CD4-positive, alpha-beta memory T cell (primary cell): ENCODE data around the gene SMC1B. TPM values are rescaled to one million over a fixed set of nuclear protein-coding genes. Genes with fewer than 3 reads are reported as not detected.
"Not testable (repeated sequence)": the region's sequence is repeated elsewhere in the genome, so short reads cannot be mapped to it uniquely, and the experiment has no call there.

ENCODE experiments used
- CTCF ChIA-PET: fragments of 350-600 bp; sonication (Branson Sonifier 250); formaldehyde crosslinking; loops from one replicate; lab custom pipeline; 2021; ENCODE audit warnings: inconsistent platforms; ENCODE audit not compliant: partially characterized antibody; lab: Charles Lee
- POLR2A ChIA-PET: fragments of 350-600 bp; sonication (Branson Sonifier 250); formaldehyde crosslinking; loops from one replicate; lab custom pipeline; 2021; ENCODE audit not compliant: partially characterized antibody; lab: Charles Lee
- DNase-seq, 5 donors: peaks; one replicate each; pipeline versions ENCODE4 v3.0.0 to v3.0.0-alpha.2; 2020 to 2022; ENCODE audit warnings: mixed read lengths in 1 of 5
- H3K27ac ChIP-seq: one replicate; pipeline ENCODE4 v1.7.0; 2013; ENCODE audit warnings: low read depth, low read length
- H3K27me3 ChIP-seq: 2 replicates; pipeline ENCODE4 v1.7.0; 2013; ENCODE audit warnings: mild to moderate bottlenecking, low read length, moderate library complexity; ENCODE audit not compliant: insufficient read depth
- H3K36me3 ChIP-seq: 2 replicates; pipeline ENCODE4 v1.7.0; 2013; ENCODE audit warnings: mild to moderate bottlenecking, low read length, moderate library complexity; ENCODE audit not compliant: insufficient read depth
- H3K4me1 ChIP-seq: 2 replicates; pipeline ENCODE4 v1.7.0; 2013; ENCODE audit warnings: mild to moderate bottlenecking, low read length, moderate library complexity; ENCODE audit not compliant: insufficient read depth
- H3K4me3 ChIP-seq, 2 donors: one replicate each; pipeline ENCODE4 v1.7.0; 2013; ENCODE audit warnings: low read length in 2 of 2, mild to moderate bottlenecking in 1 of 2
- H3K9me3 ChIP-seq, 2 donors: one replicate each; pipeline ENCODE4 v1.7.0; 2013; ENCODE audit warnings: low read length in 2 of 2, control low read depth in 1 of 2; ENCODE audit not compliant: control insufficient read depth in 1 of 2
- H3K27ac Mint-ChIP-seq, 7 donors: one replicate each; pipeline ENCODE4 v1.8.0; 2020 to 2021; ENCODE audit warnings: mixed read lengths in 7 of 7, mild to moderate bottlenecking in 6 of 7, inconsistent platforms in 3 of 7, moderate library complexity in 3 of 7
- H3K27me3 Mint-ChIP-seq, 2 donors: one replicate each; pipeline ENCODE4 v1.8.0; 2020 to 2021; ENCODE audit warnings: mixed read lengths in 2 of 2
- H3K36me3 Mint-ChIP-seq, 2 donors: one replicate each; pipeline ENCODE4 v1.8.0; 2020 to 2021; ENCODE audit warnings: mixed read lengths in 2 of 2, inconsistent platforms in 1 of 2, mild to moderate bottlenecking in 1 of 2
- H3K4me1 Mint-ChIP-seq, 4 donors: one replicate each; pipeline ENCODE4 v1.8.0; 2020 to 2021; ENCODE audit warnings: mixed read lengths in 4 of 4, mild to moderate bottlenecking in 1 of 4
- H3K4me3 Mint-ChIP-seq, 8 donors: one replicate each; pipeline ENCODE4 v1.8.0; 2020 to 2021; ENCODE audit warnings: mixed read lengths in 8 of 8, mild to moderate bottlenecking in 7 of 8, moderate library complexity in 6 of 8, inconsistent platforms in 3 of 8
- H3K9me3 Mint-ChIP-seq, 8 donors: one replicate each; pipeline ENCODE4 v1.8.0; 2020 to 2021; ENCODE audit warnings: mixed read lengths in 8 of 8, mild to moderate bottlenecking in 5 of 8, inconsistent platforms in 3 of 8, moderate library complexity in 1 of 8
- intact Hi-C: fragments of 100-400 bp; cut with micrococcal nuclease; formaldehyde crosslinking; loops from one replicate; pipeline ENCODE4 v1.15.1; 2023
- polyA plus RNA-seq, 2 donors: library from polyadenylated mRNA; unstranded; fragments of 300-500 nt; fragmentation: Illumina TruSeq; gene quantifications; one replicate each; pipeline ENCODE4 v1.2.3, GENCODE V29; 2021
- total RNA-seq, 2 experiments: library from RNA; stranded (reverse); gene quantifications; one replicate each; pipeline ENCODE4 v1.2.3, GENCODE V29; 2021

Gene SMC1B
- total and polyA plus RNA-seq, 4 experiments from 2014 or later, result 0.08 TPM; not detected in 3

GRCh38 chr22:45442116-45442515, 28.7 kb upstream of the SMC1B start:
- Mint-ChIP-seq H3K4me3 (peak overlapping the region in 1 of 8 donors; percentile 10), H3K9me3 (peaks cover 0 to 2% (median 0%) of the 10 kb centered on the region in 8 donors), H3K36me3 (no peaks in the 10 kb centered on the region), H3K4me1 (peaks cover 6 to 15% (median 11%) of the 10 kb centered on the region in 4 donors), H3K27me3 (peaks cover 0 to 3% of the 10 kb centered on the region in 2 donors), H3K27ac (no peak overlapping the region)
- CTCF ChIA-PET, result interaction anchor here (1.2 kb wide), 1 partner anchor 10 kb away, joined by 3 read pairs; no protein-coding TSS in a partner anchor
- Histone ChIP-seq H3K4me1 (no peaks in the 10 kb centered on the region), H3K9me3 (no peaks in the 10 kb centered on the region), H3K27ac (no peak overlapping the region), H3K4me3 (no peak overlapping the region), H3K36me3 (no peaks in the 10 kb centered on the region), H3K27me3 (no peaks in the 10 kb centered on the region)
- no peak for DNase-seq
- intact Hi-C loops, result no loop called here
- POLR2A ChIA-PET, result no interaction called here

DNA sequence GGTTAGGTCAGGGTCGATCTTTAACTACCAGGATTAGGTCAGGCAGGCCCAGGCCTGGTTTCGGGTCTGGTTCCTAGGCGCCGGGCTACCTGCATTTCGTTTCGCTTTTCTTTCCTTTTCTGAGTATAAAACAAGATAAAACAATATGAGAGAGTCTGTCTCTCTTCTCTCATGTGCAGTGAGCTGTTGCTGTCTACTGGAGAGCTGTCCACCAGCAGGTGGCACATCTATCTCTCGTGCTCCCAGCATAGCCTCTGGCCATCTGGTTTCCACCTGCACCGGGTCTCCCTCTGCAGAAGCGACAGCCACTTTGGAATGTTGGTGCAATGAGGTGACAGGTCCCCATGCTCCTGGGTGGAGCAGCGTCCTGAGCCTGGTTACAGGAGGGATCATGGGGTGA, 27.7 kb upstream of the SMC1B start:
- H3K9me3 ChIP-seq, result no peaks in the 10 kb centered on the region
- Mint-ChIP-seq H3K36me3 (no peaks in the 10 kb centered on the region), H3K27ac (peak overlapping the region; percentile 9 to 91 (median 79)), H3K27me3 (peaks cover 0 to 3% of the 10 kb centered on the region in 2 donors), H3K4me3 (peak overlapping the region; percentile 65 to 85 (median 80)), H3K9me3 (peaks cover 0 to 2% (median 0%) of the 10 kb centered on the region in 8 donors), H3K4me1 (peaks cover 6 to 15% (median 11%) of the 10 kb centered on the region in 4 donors)
- H3K4me3 ChIP-seq, result no peak overlapping the region
- peak in 4 of 5 donors; percentile 18 to 26 (median 20) for DNase-seq
- no peaks in the 10 kb centered on the region for H3K36me3 ChIP-seq
- no peak overlapping the region for H3K27ac ChIP-seq
- intact Hi-C loops, result no loop called here
- no peaks in the 10 kb centered on the region for H3K27me3 ChIP-seq
- no peaks in the 10 kb centered on the region for H3K4me1 ChIP-seq
- CTCF ChIA-PET, result interaction anchor here (0.6 kb wide), 1 partner anchor 52 kb away, joined by 3 read pairs; no protein-coding TSS in a partner anchor
- POLR2A ChIA-PET, result no interaction called here

- CTCF ChIA-PET, result interaction anchor here (0.6 kb wide), 1 partner anchor 52 kb away, joined by 3 read pairs; no protein-coding TSS in a partner anchor
- not testable (repeated sequence) for H3K4me3 ChIP-seq
Observed at GRCh38 chr22:45440688-45441087, 27.3 kb upstream of the SMC1B start.

DNA sequence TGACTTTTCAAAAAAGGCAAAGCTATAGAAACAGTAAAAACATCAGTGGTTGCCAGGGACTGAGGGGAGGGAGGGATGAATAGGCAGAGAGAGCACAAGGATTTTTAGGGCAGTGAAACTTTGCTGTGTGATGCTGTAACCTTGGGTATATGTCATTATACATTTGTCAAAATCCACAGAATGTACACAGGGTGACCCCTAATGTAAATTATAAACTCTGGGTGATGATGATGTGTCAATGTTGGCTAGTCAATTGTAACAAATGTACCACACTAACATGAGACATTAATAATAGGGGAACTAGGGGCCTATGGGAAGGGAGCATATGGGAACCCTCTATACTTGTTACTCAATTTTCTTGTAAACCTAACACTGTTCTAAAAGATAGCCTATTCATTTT, 24.9 kb upstream of the SMC1B start:
- H3K36me3 ChIP-seq, result no peaks in the 10 kb centered on the region
- H3K9me3 Mint-ChIP-seq, result no peaks in the 10 kb centered on the region
- H3K4me3 ChIP-seq, result no peak overlapping the region
- H3K27ac Mint-ChIP-seq, result no peak overlapping the region
- no peak overlapping the region for H3K27ac ChIP-seq
- no peaks in the 10 kb centered on the region for H3K9me3 ChIP-seq
- DNase-seq, result no peak
- peaks cover 0 to 3% of the 10 kb centered on the region in 2 donors for H3K27me3 Mint-ChIP-seq
- H3K4me1 ChIP-seq, result peaks cover 8% of the 10 kb centered on the region
- H3K27me3 ChIP-seq, result no peaks in the 10 kb centered on the region
- H3K4me1 Mint-ChIP-seq, result peaks cover 13 to 24% (median 19%) of the 10 kb centered on the region in 4 donors
- H3K4me3 Mint-ChIP-seq, result no peak overlapping the region
- ChIA-PET POLR2A (no interaction called here), CTCF (interaction anchor here (1.2 to 3.1 kb wide), 3 partner anchors 127 to 171 kb away, joined by 3 to 32 read pairs (median 5); no protein-coding TSS in a partner anchor)
- intact Hi-C loops, result no loop called here
- H3K36me3 Mint-ChIP-seq, result no peaks in the 10 kb centered on the region

More at GRCh38 chr22:45440688-45441087, 27.3 kb upstream of the SMC1B start:
- POLR2A ChIA-PET, H3K9me3 Mint-ChIP-seq, H3K36me3 Mint-ChIP-seq, H3K27ac ChIP-seq, H3K27me3 ChIP-seq, H3K4me1 ChIP-seq, intact Hi-C loops, H3K9me3 ChIP-seq, H3K27me3 Mint-ChIP-seq, DNase-seq, H3K36me3 ChIP-seq: not testable (repeated sequence)
- H3K4me1 Mint-ChIP-seq, result peaks cover 8 to 18% (median 13%) of the 10 kb centered on the region in 4 donors
- peak overlapping the region; percentile 65 to 85 (median 80) for H3K4me3 Mint-ChIP-seq
- peak overlapping the region; percentile 9 to 91 (median 79) for H3K27ac Mint-ChIP-seq

- H3K27ac Mint-ChIP-seq, result peak overlapping the region in 1 of 7 donors; percentile 50
- H3K36me3 ChIP-seq, H3K4me3 ChIP-seq, H3K4me1 ChIP-seq, H3K36me3 Mint-ChIP-seq, H3K4me3 Mint-ChIP-seq, H3K27me3 ChIP-seq, intact Hi-C loops, H3K27ac ChIP-seq, H3K27me3 Mint-ChIP-seq, H3K9me3 Mint-ChIP-seq, H3K9me3 ChIP-seq: not testable (repeated sequence)
- ChIA-PET CTCF (interaction anchor here (0.8 to 3.1 kb wide), 9 partner anchors 11 to 181 kb away, joined by 3 to 32 read pairs (median 3); no protein-coding TSS in a partner anchor), POLR2A (interaction anchor here (0.6 kb wide), 1 partner anchor 1101 kb away, joined by 3 read pairs; no protein-coding TSS in a partner anchor)
- peak in 1 of 5 donors; percentile 16 for DNase-seq
- peaks cover 13 to 24% (median 19%) of the 10 kb centered on the region in 4 donors for H3K4me1 Mint-ChIP-seq
Observed at GRCh38 chr22:45436871-45437517, 23.6 kb upstream of the SMC1B start.

DNA sequence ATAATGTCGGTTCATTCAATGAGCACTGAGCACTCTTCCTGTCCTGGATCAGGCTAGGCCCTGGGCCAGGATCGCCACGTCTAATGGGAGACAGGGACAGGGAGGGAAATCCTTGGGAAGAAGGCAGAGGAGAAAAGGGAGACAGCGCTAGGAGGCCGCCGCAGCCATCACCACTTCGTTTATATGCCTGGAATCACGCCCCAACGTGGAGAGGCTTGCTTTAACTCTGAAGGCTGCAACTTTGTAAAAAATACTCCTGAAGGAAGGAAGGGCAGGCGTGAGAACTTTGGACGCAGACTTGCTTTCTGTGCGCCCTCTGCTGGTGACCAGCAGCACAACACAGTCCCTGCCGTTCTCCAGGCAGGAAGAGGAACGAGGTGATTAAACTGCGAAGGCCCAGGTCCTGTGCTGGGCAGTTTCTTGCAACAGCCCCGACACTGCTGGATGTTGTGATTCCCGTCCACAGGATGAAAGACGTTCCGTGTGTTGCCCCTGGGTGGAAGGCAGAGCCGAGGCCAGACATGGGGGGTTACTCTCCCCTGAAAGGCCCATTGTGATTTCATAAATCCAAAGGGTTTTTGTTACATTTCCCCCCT, 22.2 kb upstream of the SMC1B start:
- Mint-ChIP-seq H3K27me3 (no peaks in the 10 kb centered on the region), H3K4me1 (peaks cover 6 to 16% (median 11%) of the 10 kb centered on the region in 4 donors), H3K4me3 (no peak overlapping the region), H3K27ac (peak overlapping the region in 3 of 7 donors; percentile 14 to 74 (median 47)), H3K9me3 (no peaks in the 10 kb centered on the region), H3K36me3 (no peaks in the 10 kb centered on the region)
- intact Hi-C loops, result no loop called here
- no peaks in the 10 kb centered on the region for H3K9me3 ChIP-seq
- CTCF ChIA-PET, result interaction anchor here (3.1 kb wide), 1 partner anchor 168 kb away, joined by 32 read pairs; no protein-coding TSS in a partner anchor
- no peak overlapping the region for H3K27ac ChIP-seq
- DNase-seq, result peak; percentile 75 to 80 (median 76)
- no peaks in the 10 kb centered on the region for H3K27me3 ChIP-seq
- no peak overlapping the region for H3K4me3 ChIP-seq
- peaks cover 8% of the 10 kb centered on the region for H3K4me1 ChIP-seq
- no peaks in the 10 kb centered on the region for H3K36me3 ChIP-seq
- POLR2A ChIA-PET, result no interaction called here

DNA sequence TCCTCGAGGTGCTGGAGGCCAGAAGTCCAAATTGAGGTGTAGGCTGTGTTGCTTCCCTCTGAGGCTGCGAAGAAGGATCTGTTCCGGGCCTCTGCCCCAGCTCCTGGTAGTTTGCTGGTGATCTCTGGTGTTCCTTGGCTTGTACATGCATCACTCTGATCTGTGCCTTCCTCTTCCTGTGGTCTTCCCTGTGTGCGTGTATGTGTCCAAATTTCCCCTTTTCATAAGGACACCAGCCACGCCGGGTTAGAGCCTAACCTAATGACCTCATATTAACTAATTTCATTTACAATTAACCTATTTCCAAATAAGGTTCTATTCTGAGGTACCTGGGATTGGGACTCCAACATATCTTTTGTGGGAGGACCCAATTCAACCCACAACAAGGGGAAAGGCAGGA, 21.6 kb upstream of the SMC1B start:
- POLR2A ChIA-PET, result interaction anchor here (0.5 kb wide), 1 partner anchor 17 kb away, joined by 3 read pairs; no protein-coding TSS in a partner anchor
- H3K4me3 ChIP-seq, result no peak overlapping the region
- no peaks in the 10 kb centered on the region for H3K9me3 Mint-ChIP-seq
- H3K27ac Mint-ChIP-seq, result no peak overlapping the region
- H3K9me3 ChIP-seq, result no peaks in the 10 kb centered on the region
- H3K27me3 ChIP-seq, result no peaks in the 10 kb centered on the region
- no peaks in the 10 kb centered on the region for H3K27me3 Mint-ChIP-seq
- H3K4me1 Mint-ChIP-seq, result peaks cover 6 to 14% (median 9%) of the 10 kb centered on the region in 4 donors
- no peaks in the 10 kb centered on the region for H3K36me3 Mint-ChIP-seq
- H3K4me1 ChIP-seq, result peaks cover 8% of the 10 kb centered on the region
- intact Hi-C loops, result no loop called here
- no peak overlapping the region for H3K4me3 Mint-ChIP-seq
- H3K36me3 ChIP-seq, result no peaks in the 10 kb centered on the region
- CTCF ChIA-PET, result no interaction called here
- H3K27ac ChIP-seq, result no peak overlapping the region
- DNase-seq, result no peak
